HG02852 (cell line): ENCODE measurements around the gene TMEM176A.
"Not testable (repeated sequence)": the region's sequence is repeated elsewhere in the genome, so short reads cannot be mapped to it uniquely, and the experiment has no call there.

Source experiments
- ATAC-seq: cut with Tn5 transposase; IDR thresholded peaks from one replicate; pipeline ENCODE4 v1.9.1; 2021; ENCODE audit warnings: mild to moderate bottlenecking, moderate library complexity; ENCODE audit not compliant: unreplicated experiment

The TMEM176A gene

GRCh38 chr7:150807616-150808438 lies 7.3 kb downstream of the TMEM176A start:
- not testable (repeated sequence) for ATAC-seq

- no peak for ATAC-seq
Measured at GRCh38 chr7:150814328-150815001, 13.9 kb downstream of the TMEM176A start.

GRCh38 chr7:150818971-150819370 lies 18.4 kb downstream of the TMEM176A start:
- no peak for ATAC-seq

- ATAC-seq = no peak
Measured at GRCh38 chr7:150820148-150820547, 19.6 kb downstream of the TMEM176A start.

GRCh38 chr7:150820578-150821198 lies 20.1 kb downstream of the TMEM176A start:
- ATAC-seq = no peak

GRCh38 chr7:150823043-150823442 lies 22.5 kb downstream of the TMEM176A start:
- no peak for ATAC-seq

GRCh38 chr7:150823484-150824126 lies 23.0 kb downstream of the TMEM176A start:
- no peak for ATAC-seq

- no peak for ATAC-seq
Measured at GRCh38 chr7:150824379-150825177, 24.0 kb downstream of the TMEM176A start.

GRCh38 chr7:150826061-150826849 lies 25.7 kb downstream of the TMEM176A start:
- ATAC-seq = no peak

GRCh38 chr7:150828384-150828783 lies 27.8 kb downstream of the TMEM176A start:
- ATAC-seq = no peak

GRCh38 chr7:150829426-150829825 lies 28.9 kb downstream of the TMEM176A start:
- no peak for ATAC-seq

- ATAC-seq = no peak
Measured at GRCh38 chr7:150830937-150831336, 30.4 kb downstream of the TMEM176A start.

GRCh38 chr7:150831851-150832250 lies 31.3 kb downstream of the TMEM176A start:
- ATAC-seq = no peak

GRCh38 chr7:150835019-150835418 lies 34.5 kb downstream of the TMEM176A start:
- ATAC-seq = no peak

- ATAC-seq = no peak
Measured at GRCh38 chr7:150835702-150836280, 35.2 kb downstream of the TMEM176A start.

- no peak for ATAC-seq
Measured at GRCh38 chr7:150838965-150839650, 38.5 kb downstream of the TMEM176A start.

GRCh38 chr7:150842018-150842417 lies 41.4 kb downstream of the TMEM176A start:
- ATAC-seq = no peak

GRCh38 chr7:150842716-150843115 lies 42.1 kb downstream of the TMEM176A start:
- no peak for ATAC-seq

GRCh38 chr7:150845421-150845861 lies 44.9 kb downstream of the TMEM176A start:
- no peak for ATAC-seq
